HCT116 (cell line): ENCODE data around the gene MCF2L. TPM values are rescaled to one million over a fixed set of nuclear protein-coding genes. Genes with fewer than 3 reads are reported as not detected.

Experiments
- ATAC-seq: fragments of 200-7000 bp; cut with Tn5 transposase; 2 replicates; pipeline ENCODE4 v1.9.1; 2020; ENCODE audit warnings: mild to moderate bottlenecking, moderate library complexity
- BruUV-seq: library from RNA; stranded (reverse); fragments of 400-500 nt; replicated peaks from 2 replicates; lab custom pipeline; 2021; lab: Mats Ljungman, UMichigan
- CTCF ChIA-PET: fragments of 300-600 bp; sonication (Branson Sonifier 250); formaldehyde crosslinking; loops from one replicate; lab custom pipeline; 2021; ENCODE audit warnings: antibody characterized with exemption; lab: Charles Lee
- POLR2A ChIA-PET: fragments of 300-600, 350-600 bp; sonication (Branson Sonifier 250); formaldehyde crosslinking; loops from one replicate; lab custom pipeline; 2021; ENCODE audit warnings: antibody characterized with exemption; lab: Charles Lee
- RAD21 ChIA-PET, 2 experiments: fragments of 300-600 bp; sonication (Branson Sonifier 250); formaldehyde crosslinking; loops; one replicate each; lab custom pipeline; 2023; ENCODE audit warnings: low total read pairs in 2 of 2; ENCODE audit not compliant: uncharacterized antibody in 2 of 2, unreplicated experiment in 2 of 2, low non-redundant PET in 1 of 2; lab: Charles Lee
- DNase-seq: peaks from one replicate; pipeline ENCODE4 v3.0.0-alpha.2; 2010; ENCODE audit warnings: low read depth, low spot score
- H2AFZ ChIP-seq: fragments of 200-600 bp; shearing (Covaris generic), sonication (generic); 2 replicates; pipeline ENCODE4 v1.6.1; 2017; ENCODE audit warnings: low read depth, mixed run types, mixed read lengths, antibody characterized with exemption, low read length; ENCODE audit not compliant: poor library complexity, severe bottlenecking
- H3K27ac ChIP-seq: 2 replicates; pipeline ENCODE4 v1.5.1; 2012; ENCODE audit warnings: low read depth, low read length
- H3K27me3 ChIP-seq: fragments of 200-600 bp; sonication (generic); 2 replicates; pipeline ENCODE4 v1.6.1; 2016; ENCODE audit warnings: mixed run types, low read length, mixed read lengths; ENCODE audit not compliant: insufficient read depth
- H3K36me3 ChIP-seq, 2 experiments: fragments of 200-500 bp in 1 of 2; fragments of 200-600 bp in 1 of 2; sonication (Bioruptor generic) in 1 of 2; sonication (generic) in 1 of 2; 2 replicates each; pipeline versions ENCODE4 v1.5.1 to v1.6.1; 2014 to 2016; ENCODE audit warnings: low read length in 2 of 2, inconsistent platforms in 1 of 2, mixed read lengths in 1 of 2, mixed run types in 1 of 2; ENCODE audit not compliant: insufficient read depth in 2 of 2, control insufficient read depth in 1 of 2
- H3K4me1 ChIP-seq, 2 experiments: fragments of 200-600 bp in 1 of 2; sonication (generic) in 1 of 2; 2 replicates each; pipeline versions ENCODE4 v1.5.1 to v1.6.1; 2012 to 2017; ENCODE audit warnings: low read length in 2 of 2, inconsistent platforms in 1 of 2, mild to moderate bottlenecking in 1 of 2, mixed read lengths in 1 of 2, mixed run types in 1 of 2, moderate library complexity in 1 of 2; ENCODE audit not compliant: insufficient read depth in 2 of 2, control insufficient read depth in 1 of 2
- H3K4me2 ChIP-seq: fragments of 200-600 bp; sonication (generic); 2 replicates; pipeline ENCODE4 v1.6.1; 2017; ENCODE audit warnings: mixed run types, low read length, mixed read lengths
- H3K4me3 ChIP-seq, 2 experiments: fragments of 200-600 bp in 1 of 2; sonication (generic) in 1 of 2; replicated peaks in 1 of 2; 2 replicates each; pipeline ENCODE4 v1.5.1; 2011 to 2016; ENCODE audit warnings: low read length in 2 of 2, control low read depth in 1 of 2, low read depth in 1 of 2, mild to moderate bottlenecking in 1 of 2, mixed read lengths in 1 of 2, mixed run types in 1 of 2
- H3K79me2 ChIP-seq: fragments of 200-600 bp; sonication (generic); 2 replicates; pipeline ENCODE4 v1.6.1; 2017; ENCODE audit warnings: mild to moderate bottlenecking, mixed run types, low read length, moderate library complexity, mixed read lengths; ENCODE audit not compliant: insufficient read depth
- H3K9ac ChIP-seq: fragments of 200-600 bp; sonication (generic); 2 replicates; pipeline ENCODE4 v1.6.1; 2016; ENCODE audit warnings: low read length, mixed read lengths
- H3K9me2 ChIP-seq: fragments of 200-600 bp; sonication (generic), shearing (Covaris generic); 2 replicates; pipeline ENCODE4 v1.6.1; 2017; ENCODE audit warnings: mixed run types, mild to moderate bottlenecking, moderate library complexity; ENCODE audit not compliant: insufficient read depth
- H3K9me3 ChIP-seq, 2 experiments: fragments of 200-500 bp in 1 of 2; fragments of 200-600 bp in 1 of 2; sonication (Bioruptor generic) in 1 of 2; sonication (generic) in 1 of 2; 2 replicates each; pipeline ENCODE4 v1.6.1; 2014 to 2017; ENCODE audit warnings: low read length in 2 of 2, mixed read lengths in 2 of 2, inconsistent platforms in 1 of 2, low read depth in 1 of 2, mild to moderate bottlenecking in 1 of 2, mixed run types in 1 of 2, moderate library complexity in 1 of 2; ENCODE audit not compliant: control insufficient read depth in 1 of 2, insufficient read depth in 1 of 2
- H4K20me1 ChIP-seq: fragments of 200-600 bp; sonication (generic), shearing (Covaris generic); 2 replicates; pipeline ENCODE4 v1.6.1; 2017; ENCODE audit warnings: mixed run types, mild to moderate bottlenecking, moderate library complexity; ENCODE audit not compliant: insufficient read depth
- EGR1 ChIP-seq: IDR thresholded peaks from 2 replicates; pipeline ENCODE4 v1.6.1; 2012; ENCODE audit warnings: low read depth
- ELF1 ChIP-seq: IDR thresholded peaks from 2 replicates; pipeline ENCODE4 v1.6.1; 2012; ENCODE audit warnings: low read depth, borderline replicate concordance
- EZH2 ChIP-seq: fragments of 200-600 bp; sonication (generic); IDR thresholded peaks from 2 replicates; pipeline ENCODE4 v1.6.1; 2017; ENCODE audit warnings: antibody characterized with exemption, mixed run types
- EZH2phosphoT487 ChIP-seq: fragments of 200-600 bp; IDR thresholded peaks from 2 replicates; pipeline ENCODE4 v1.6.1; 2018; ENCODE audit warnings: antibody characterized with exemption, borderline replicate concordance
- FOSL1 ChIP-seq: IDR thresholded peaks from 2 replicates; pipeline ENCODE4 v1.6.1; 2012; ENCODE audit warnings: low read depth
- JUND ChIP-seq: IDR thresholded peaks from 2 replicates; pipeline ENCODE4 v1.6.1; 2012
- POLR2AphosphoS5 ChIP-seq: IDR thresholded peaks from 2 replicates; pipeline ENCODE4 v1.6.1; 2011; ENCODE audit warnings: mild to moderate bottlenecking, low read depth, low read length, moderate library complexity
- RAD21 ChIP-seq: IDR thresholded peaks from 2 replicates; pipeline ENCODE4 v1.6.1; 2012; ENCODE audit warnings: low read depth, mild to moderate bottlenecking
- SIN3A ChIP-seq: IDR thresholded peaks from 2 replicates; pipeline ENCODE4 v1.6.1; 2012; ENCODE audit warnings: low read depth
- SP1 ChIP-seq: IDR thresholded peaks from 2 replicates; pipeline ENCODE4 v1.6.1; 2012; ENCODE audit warnings: low read depth
- TCF7L2 ChIP-seq: IDR thresholded peaks from 2 replicates; pipeline ENCODE4 v1.7.0; 2011; ENCODE audit warnings: borderline replicate concordance, inconsistent platforms; ENCODE audit not compliant: insufficient read depth, insufficient read length; ENCODE audit errors: extremely low read depth
- YY1 ChIP-seq: IDR thresholded peaks from 2 replicates; pipeline ENCODE4 v1.6.1; 2011; ENCODE audit warnings: low read length, low read depth, moderate library complexity, mild to moderate bottlenecking; ENCODE audit not compliant: insufficient replicate concordance; ENCODE audit errors: extremely low read depth
- ZFX ChIP-seq: fragments of 450-650 bp; IDR thresholded peaks from 2 replicates; pipeline ENCODE4 v1.6.1; 2017
- ZNF274 ChIP-seq: fragments of 200-500 bp; sonication (Bioruptor generic); IDR thresholded peaks from 2 replicates; pipeline ENCODE4 v1.6.1; 2014; ENCODE audit warnings: mild to moderate bottlenecking, low read depth, low read length, inconsistent platforms
- intact Hi-C: fragments of 100-400 bp; cut with micrococcal nuclease; formaldehyde crosslinking; loops from 2 replicates; pipeline ENCODE4 v1.10.0; 2022
- total RNA-seq: library from RNA; stranded (reverse); gene quantifications from one replicate; pipeline ENCODE4 v1.2.1, GENCODE V29; 2021; ENCODE audit not compliant: unreplicated experiment
- TF ChIP-seq, protein P1 (sequence below): IDR thresholded peaks from 2 replicates; pipeline ENCODE4 v1.6.1; 2011; ENCODE audit warnings: mild to moderate bottlenecking, low read length, moderate library complexity; ENCODE audit not compliant: insufficient replicate concordance; ENCODE audit errors: extremely low read depth
- TF ChIP-seq, protein P2 (sequence below): IDR thresholded peaks from 2 replicates; pipeline ENCODE4 v1.6.1; 2012
- TF ChIP-seq, protein P3 (sequence below): IDR thresholded peaks from 2 replicates; pipeline ENCODE4 v1.6.1; 2012; ENCODE audit warnings: low read depth

Gene MCF2L
- total RNA-seq, 1 experiment from 2014 or later: 19.3 TPM

DNA sequence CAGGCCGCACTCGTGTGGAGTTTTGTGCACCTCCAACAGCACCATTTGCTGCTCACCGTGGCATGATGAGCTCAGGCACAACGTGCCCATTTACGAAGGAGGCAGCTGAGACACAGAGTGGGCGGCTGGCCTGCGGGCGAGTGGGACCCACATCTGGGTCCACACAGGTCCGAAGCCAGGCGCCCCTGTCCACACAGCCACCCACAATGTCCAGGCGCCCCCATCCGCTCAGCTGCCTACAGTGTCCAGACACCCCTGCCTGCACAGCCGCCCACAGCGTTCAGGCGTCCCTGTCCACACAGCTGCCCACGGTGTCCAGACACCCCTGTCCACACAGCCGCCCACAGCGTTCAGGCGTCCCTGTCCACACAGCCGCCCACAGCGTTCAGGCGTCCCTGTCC lies 94.1 kb downstream of the MCF2L start:
- no TSS peak for BruUV-seq
- intact Hi-C loops: no loop called here
- Histone ChIP-seq H3K36me3 (no peaks in the 10 kb centered on the region), H3K27ac (no peak overlapping the region), H3K4me3 (no peak overlapping the region), H3K27me3 (peaks cover 5% of the 10 kb centered on the region; the same call in 1 of the 2 replicates), H4K20me1 (no peaks in the 10 kb centered on the region), H2AFZ (no peak overlapping the region), H3K9me2 (no peaks in the 10 kb centered on the region), H3K4me1 (peaks cover 30 to 33% of the 10 kb centered on the region in 2 experiments), H3K9me3 (no peaks in the 10 kb centered on the region), H3K79me2 (no peaks in the 10 kb centered on the region), H3K4me2 (no peak overlapping the region), H3K9ac (no peak overlapping the region)
- TF ChIP-seq TCF7L2: no peak
- TF ChIP-seq POLR2AphosphoS5: no peak
- TF ChIP-seq ZFX: no peak
- TF ChIP-seq ZNF274: no peak
- no peak for TF ChIP-seq ELF1
- no peak for TF ChIP-seq FOSL1
- no peak for TF ChIP-seq EZH2
- no peak for TF ChIP-seq EGR1
- TF ChIP-seq, protein P1, sequence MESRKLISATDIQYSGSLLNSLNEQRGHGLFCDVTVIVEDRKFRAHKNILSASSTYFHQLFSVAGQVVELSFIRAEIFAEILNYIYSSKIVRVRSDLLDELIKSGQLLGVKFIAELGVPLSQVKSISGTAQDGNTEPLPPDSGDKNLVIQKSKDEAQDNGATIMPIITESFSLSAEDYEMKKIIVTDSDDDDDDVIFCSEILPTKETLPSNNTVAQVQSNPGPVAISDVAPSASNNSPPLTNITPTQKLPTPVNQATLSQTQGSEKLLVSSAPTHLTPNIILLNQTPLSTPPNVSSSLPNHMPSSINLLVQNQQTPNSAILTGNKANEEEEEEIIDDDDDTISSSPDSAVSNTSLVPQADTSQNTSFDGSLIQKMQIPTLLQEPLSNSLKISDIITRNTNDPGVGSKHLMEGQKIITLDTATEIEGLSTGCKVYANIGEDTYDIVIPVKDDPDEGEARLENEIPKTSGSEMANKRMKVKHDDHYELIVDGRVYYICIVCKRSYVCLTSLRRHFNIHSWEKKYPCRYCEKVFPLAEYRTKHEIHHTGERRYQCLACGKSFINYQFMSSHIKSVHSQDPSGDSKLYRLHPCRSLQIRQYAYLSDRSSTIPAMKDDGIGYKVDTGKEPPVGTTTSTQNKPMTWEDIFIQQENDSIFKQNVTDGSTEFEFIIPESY: no peak
- TF ChIP-seq, protein P2, sequence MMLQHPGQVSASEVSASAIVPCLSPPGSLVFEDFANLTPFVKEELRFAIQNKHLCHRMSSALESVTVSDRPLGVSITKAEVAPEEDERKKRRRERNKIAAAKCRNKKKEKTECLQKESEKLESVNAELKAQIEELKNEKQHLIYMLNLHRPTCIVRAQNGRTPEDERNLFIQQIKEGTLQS: no peak
- TF ChIP-seq SP1: no peak
- no peak for TF ChIP-seq EZH2phosphoT487
- no peak for TF ChIP-seq YY1
- no peak for TF ChIP-seq RAD21
- no peak for TF ChIP-seq SIN3A
- no peak for TF ChIP-seq JUND
- TF ChIP-seq, protein P3, sequence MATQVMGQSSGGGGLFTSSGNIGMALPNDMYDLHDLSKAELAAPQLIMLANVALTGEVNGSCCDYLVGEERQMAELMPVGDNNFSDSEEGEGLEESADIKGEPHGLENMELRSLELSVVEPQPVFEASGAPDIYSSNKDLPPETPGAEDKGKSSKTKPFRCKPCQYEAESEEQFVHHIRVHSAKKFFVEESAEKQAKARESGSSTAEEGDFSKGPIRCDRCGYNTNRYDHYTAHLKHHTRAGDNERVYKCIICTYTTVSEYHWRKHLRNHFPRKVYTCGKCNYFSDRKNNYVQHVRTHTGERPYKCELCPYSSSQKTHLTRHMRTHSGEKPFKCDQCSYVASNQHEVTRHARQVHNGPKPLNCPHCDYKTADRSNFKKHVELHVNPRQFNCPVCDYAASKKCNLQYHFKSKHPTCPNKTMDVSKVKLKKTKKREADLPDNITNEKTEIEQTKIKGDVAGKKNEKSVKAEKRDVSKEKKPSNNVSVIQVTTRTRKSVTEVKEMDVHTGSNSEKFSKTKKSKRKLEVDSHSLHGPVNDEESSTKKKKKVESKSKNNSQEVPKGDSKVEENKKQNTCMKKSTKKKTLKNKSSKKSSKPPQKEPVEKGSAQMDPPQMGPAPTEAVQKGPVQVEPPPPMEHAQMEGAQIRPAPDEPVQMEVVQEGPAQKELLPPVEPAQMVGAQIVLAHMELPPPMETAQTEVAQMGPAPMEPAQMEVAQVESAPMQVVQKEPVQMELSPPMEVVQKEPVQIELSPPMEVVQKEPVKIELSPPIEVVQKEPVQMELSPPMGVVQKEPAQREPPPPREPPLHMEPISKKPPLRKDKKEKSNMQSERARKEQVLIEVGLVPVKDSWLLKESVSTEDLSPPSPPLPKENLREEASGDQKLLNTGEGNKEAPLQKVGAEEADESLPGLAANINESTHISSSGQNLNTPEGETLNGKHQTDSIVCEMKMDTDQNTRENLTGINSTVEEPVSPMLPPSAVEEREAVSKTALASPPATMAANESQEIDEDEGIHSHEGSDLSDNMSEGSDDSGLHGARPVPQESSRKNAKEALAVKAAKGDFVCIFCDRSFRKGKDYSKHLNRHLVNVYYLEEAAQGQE: no peak
- POLR2A ChIA-PET: no interaction called here
- ATAC-seq (no peak), DNase-seq (no peak)
- RAD21 ChIA-PET: no interaction called here
- CTCF ChIA-PET: no interaction called here
